Measurements from ENCODE around the gene C11orf68. TPM values are rescaled to one million over a fixed set of nuclear protein-coding genes. Genes with fewer than 3 reads are reported as not detected.

The C11orf68 gene
- total and polyA plus RNA-seq, 9 of the 15 experiments (the other 6 are each of a cell fraction or from before 2014, with no cell fraction given) = 3.6 to 35.9 (median 12.8) TPM

DNA sequence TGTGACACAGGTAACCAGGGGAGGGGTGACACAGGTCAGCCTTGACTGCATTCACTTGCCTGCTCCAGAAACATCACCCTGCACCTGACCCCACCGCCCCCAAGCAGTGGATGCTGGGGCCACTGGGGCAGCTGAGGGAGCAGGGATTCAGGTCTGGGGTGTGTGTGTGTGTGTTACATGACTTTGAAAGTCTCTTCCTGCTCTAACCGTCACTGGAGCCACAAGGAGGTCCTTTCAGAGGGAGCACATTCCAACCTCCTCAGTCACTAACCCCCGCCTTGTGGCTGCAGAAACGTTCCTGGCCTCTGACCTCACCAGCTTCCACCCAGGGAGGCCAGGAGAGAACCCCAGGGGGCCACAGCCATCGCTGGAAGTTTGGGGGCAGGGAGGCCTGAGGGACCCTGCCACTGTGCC, 15.8 kb downstream of the C11orf68 start (continued):
- TF ChIP-seq, protein P1, sequence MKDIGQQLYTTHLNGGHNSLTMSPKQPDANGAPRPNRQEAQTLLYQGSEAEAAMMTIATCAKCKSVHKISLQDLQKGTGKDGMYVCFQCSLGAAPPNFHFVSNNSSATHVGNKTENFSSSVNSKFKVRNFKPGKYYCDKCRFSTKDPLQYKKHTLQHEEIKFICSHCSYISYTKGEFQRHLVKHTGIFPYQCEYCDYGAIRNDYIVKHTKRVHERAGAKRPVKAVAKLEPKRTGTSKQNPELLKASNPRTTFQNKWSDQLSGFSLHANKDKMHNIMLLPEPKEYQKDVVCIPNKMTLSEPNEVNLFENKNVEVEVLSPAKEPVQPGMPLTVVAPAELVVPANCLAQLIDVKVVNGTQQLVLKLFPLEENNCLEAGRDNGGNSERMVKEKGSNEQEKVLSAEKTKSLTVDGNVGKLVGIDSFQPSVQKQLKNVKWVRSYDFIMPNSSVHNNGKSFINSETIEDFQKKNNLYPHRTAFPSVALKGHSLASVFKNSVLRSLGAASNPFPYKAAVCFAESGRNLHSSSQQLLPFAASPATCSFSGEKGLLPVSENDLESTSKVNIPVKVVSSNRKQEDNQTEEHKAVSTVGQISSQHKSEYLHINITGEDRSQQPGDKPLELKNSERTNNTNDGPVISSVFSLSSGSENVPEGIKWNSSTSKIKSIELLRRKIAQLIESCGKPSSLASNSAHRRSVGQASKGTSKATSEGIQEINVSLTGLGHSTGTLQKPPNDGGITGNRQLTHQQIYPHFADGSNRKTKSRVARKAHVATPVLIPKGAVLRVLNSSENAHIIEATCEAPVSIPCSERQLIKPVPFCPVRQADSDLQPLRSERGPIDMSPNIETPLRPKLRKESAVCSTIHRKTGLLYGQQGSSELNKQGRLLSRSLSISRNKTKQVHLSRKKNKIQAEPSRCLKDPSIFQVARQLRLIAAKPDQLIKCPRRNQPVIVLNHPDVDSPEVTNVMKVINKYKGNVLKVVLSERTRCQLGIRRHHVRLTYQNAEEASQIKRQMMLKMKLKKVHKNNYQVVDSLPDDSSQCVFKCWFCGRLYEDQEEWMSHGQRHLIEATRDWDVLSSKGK (CRISPR knock-in tag; IDR thresholded peaks at IDR 0.05) = no peak
- TF ChIP-seq SNIP1 (IDR thresholded peaks at IDR 0.05; ENCODE audit: low read depth) = no peak
- TF ChIP-seq SP1 (CRISPR knock-in tag; IDR thresholded peaks at IDR 0.05) = no peak; the same call in 1 of the 2 replicates
- TF ChIP-seq TCF7L2 (IDR thresholded peaks at IDR 0.05; ENCODE audit: low read depth, low read length) = no peak
- TF ChIP-seq NR4A1 (CRISPR knock-in tag; IDR thresholded peaks at IDR 0.05) = no peak
- no peak for TF ChIP-seq NR4A1 (tag; IDR thresholded peaks at IDR 0.05)
- TF ChIP-seq, protein P2, sequence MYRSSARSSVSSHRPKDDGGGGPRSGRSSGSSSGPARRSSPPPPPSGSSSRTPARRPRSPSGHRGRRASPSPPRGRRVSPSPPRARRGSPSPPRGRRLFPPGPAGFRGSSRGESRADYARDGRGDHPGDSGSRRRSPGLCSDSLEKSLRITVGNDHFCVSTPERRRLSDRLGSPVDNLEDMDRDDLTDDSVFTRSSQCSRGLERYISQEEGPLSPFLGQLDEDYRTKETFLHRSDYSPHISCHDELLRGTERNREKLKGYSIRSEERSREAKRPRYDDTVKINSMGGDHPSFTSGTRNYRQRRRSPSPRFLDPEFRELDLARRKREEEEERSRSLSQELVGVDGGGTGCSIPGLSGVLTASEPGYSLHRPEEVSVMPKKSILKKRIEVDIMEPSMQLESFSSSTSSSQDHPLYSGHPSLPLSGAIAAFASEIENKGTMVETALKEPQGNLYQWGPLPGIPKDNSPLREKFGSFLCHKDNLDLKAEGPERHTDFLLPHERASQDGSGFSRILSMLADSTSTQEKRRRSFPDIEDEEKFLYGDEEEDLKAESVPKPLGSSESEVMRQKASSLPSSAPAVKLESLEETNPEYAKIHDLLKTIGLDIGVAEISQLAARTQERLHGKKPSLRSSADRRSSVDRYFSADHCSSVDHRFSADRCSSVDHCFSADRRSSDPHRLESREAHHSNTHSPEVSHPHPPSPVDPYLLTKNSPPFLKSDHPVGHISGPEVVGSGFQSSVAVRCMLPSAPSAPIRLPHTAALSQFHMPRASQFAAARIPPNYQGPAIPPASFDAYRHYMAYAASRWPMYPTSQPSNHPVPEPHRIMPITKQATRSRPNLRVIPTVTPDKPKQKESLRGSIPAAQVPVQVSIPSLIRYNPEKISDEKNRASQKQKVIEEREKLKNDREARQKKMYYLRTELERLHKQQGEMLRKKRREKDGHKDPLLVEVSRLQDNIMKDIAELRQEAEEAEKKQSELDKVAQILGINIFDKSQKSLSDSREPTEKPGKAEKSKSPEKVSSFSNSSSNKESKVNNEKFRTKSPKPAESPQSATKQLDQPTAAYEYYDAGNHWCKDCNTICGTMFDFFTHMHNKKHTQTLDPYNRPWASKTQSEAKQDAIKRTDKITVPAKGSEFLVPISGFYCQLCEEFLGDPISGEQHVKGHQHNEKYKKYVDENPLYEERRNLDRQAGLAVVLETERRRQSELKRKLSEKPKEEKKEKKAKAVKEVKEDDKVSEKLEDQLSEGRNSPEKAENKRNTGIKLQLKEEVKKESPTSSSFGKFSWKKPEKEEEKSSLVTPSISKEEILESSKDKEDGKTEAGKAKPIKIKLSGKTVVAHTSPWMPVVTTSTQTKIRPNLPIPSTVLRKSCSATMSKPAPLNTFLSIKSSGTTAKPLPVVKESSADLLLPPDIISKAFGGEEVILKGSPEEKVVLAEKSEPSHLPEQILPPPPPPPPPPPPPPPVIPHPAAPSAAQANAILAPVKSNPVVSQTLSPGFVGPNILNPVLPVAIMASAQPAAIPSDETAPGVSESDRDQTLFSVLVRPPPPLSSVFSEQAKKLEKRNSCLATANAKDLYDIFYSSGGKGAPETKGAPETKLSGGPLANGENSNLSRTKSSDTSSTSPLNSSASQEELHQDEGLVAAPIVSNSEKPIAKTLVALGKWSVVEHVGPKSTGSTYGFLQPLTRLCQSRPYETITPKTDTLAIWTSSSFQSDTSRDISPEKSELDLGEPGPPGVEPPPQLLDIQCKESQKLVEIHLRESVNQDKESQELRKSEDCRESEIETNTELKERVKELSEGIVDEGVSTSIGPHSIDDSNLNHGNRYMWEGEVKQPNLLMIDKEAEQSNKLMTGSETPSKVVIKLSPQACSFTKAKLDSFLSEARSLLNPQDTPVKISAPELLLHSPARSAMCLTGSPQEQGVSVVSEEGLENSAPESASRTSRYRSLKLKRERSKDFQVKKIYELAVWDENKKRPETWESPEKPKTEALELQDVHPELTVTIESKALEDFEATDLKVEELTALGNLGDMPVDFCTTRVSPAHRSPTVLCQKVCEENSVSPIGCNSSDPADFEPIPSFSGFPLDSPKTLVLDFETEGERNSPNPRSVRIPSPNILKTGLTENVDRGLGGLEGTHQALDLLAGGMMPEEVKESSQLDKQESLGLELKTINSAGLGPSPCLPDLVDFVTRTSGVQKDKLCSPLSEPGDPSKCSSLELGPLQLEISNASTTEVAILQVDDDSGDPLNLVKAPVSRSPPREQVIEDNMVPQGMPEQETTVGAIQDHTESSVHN (IDR thresholded peaks at IDR 0.05; ENCODE audit: borderline replicate concordance in 1 of 2, low read depth in 1 of 2) = no peak
- no peak for TF ChIP-seq SMARCC2 (IDR thresholded peaks at IDR 0.05; ENCODE audit: low read depth)
- TF ChIP-seq SRSF7 (optimal IDR thresholded peaks at IDR 0.05; ENCODE audit: low read depth, low read length) = no peak
- TF ChIP-seq BCL6 (CRISPR knock-in tag; IDR thresholded peaks at IDR 0.05) = no peak
- no peak for TF ChIP-seq ZNF644 (tag; IDR thresholded peaks at IDR 0.05; ENCODE audit: low read depth)
- no peak for TF ChIP-seq EZH2 (IDR thresholded peaks at IDR 0.05; ENCODE audit: borderline replicate concordance, low read depth, low read length)
- TF ChIP-seq ILK (tag; IDR thresholded peaks at IDR 0.05; ENCODE audit: borderline replicate concordance, low read depth) = no peak
- TF ChIP-seq LEF1 (IDR thresholded peaks at IDR 0.05) = no peak
- no peak for TF ChIP-seq BRCA1 (IDR thresholded peaks at IDR 0.05)
- TF ChIP-seq BRCA1 (CRISPR knock-in tag; IDR thresholded peaks at IDR 0.05) = no peak
- TF ChIP-seq ELF4 (CRISPR knock-in tag; IDR thresholded peaks at IDR 0.05) = no peak
- TF ChIP-seq CBX8 (IDR thresholded peaks at IDR 0.05; ENCODE audit: borderline replicate concordance, extremely low read depth, low read depth, low read length, poor library complexity, severe bottlenecking) = no peak
- no peak for TF ChIP-seq TRIM24 (IDR thresholded peaks at IDR 0.05)
- no peak for TF ChIP-seq RFX1 (IDR thresholded peaks at IDR 0.05)
